PC-3 (cell line): ENCODE measurements around the gene AMFR. TPM values are rescaled to one million over a fixed set of nuclear protein-coding genes. Genes with fewer than 3 reads are reported as not detected.

Source experiments
- ATAC-seq: fragments of 200-7000 bp; cut with Tn5 transposase; 2 replicates; pipeline ENCODE4 v1.9.1; 2020; ENCODE audit warnings: mild to moderate bottlenecking, moderate library complexity
- BruUV-seq: library from RNA; stranded (reverse); fragments of 400-500 nt; replicated peaks from 2 replicates; lab custom pipeline; 2021; lab: Mats Ljungman, UMichigan
- CTCF ChIA-PET: fragments of 300-600 bp; sonication (Branson Sonifier 250); formaldehyde crosslinking; loops from one replicate; lab custom pipeline; 2022; ENCODE audit warnings: antibody characterized with exemption; lab: Charles Lee
- POLR2A ChIA-PET: fragments of 300-600 bp; sonication (Branson Sonifier 250); formaldehyde crosslinking; loops from one replicate; lab custom pipeline; 2022; ENCODE audit warnings: antibody characterized with exemption; ENCODE audit not compliant: unreplicated experiment; lab: Charles Lee
- DNase-seq: peaks from one replicate; pipeline ENCODE4 v3.0.0-alpha.2; 2015
- H2AFZ ChIP-seq: fragments of 300-600 bp; sonication (generic); 2 replicates; pipeline ENCODE4 v1.6.0; 2016; ENCODE audit warnings: antibody characterized with exemption, low read length
- H3F3A ChIP-seq: fragments of 300-600 bp; sonication (generic); one replicate; pipeline ENCODE4 v1.6.0; 2017; ENCODE audit warnings: antibody characterized with exemption, low read length, control low read depth, mild to moderate bottlenecking; ENCODE audit not compliant: unreplicated experiment
- H3K27ac ChIP-seq: fragments of 300-600 bp; sonication (generic); 2 replicates; pipeline ENCODE4 v1.5.1; 2016; ENCODE audit warnings: mild to moderate bottlenecking, low read length
- H3K27me3 ChIP-seq: fragments of 300-600 bp; sonication (generic); 2 replicates; pipeline ENCODE4 v1.6.1; 2016; ENCODE audit warnings: low read length, mixed read lengths
- H3K36me3 ChIP-seq: fragments of 300-600 bp; sonication (generic); 2 replicates; pipeline ENCODE4 v1.6.1; 2016; ENCODE audit warnings: low read depth, mixed run types, low read length, mixed read lengths
- H3K4me1 ChIP-seq: fragments of 300-600 bp; sonication (generic); 2 replicates; pipeline ENCODE4 v1.5.1; 2016; ENCODE audit warnings: low read length; ENCODE audit not compliant: insufficient read depth
- H3K4me2 ChIP-seq: fragments of 300-600 bp; sonication (generic); 2 replicates; pipeline ENCODE4 v1.6.0; 2016; ENCODE audit warnings: low read length
- H3K4me3 ChIP-seq: fragments of 300-600 bp; sonication (generic); 2 replicates; pipeline ENCODE4 v1.5.1; 2016; ENCODE audit warnings: mild to moderate bottlenecking, low read length, mixed read lengths
- H3K79me2 ChIP-seq: fragments of 300-600 bp; sonication (generic); 2 replicates; pipeline ENCODE4 v1.6.1; 2017; ENCODE audit warnings: low read length, mixed read lengths
- H3K9ac ChIP-seq: fragments of 300-600 bp; sonication (generic); 2 replicates; pipeline ENCODE4 v1.6.0; 2016; ENCODE audit warnings: mild to moderate bottlenecking, low read length
- H3K9me2 ChIP-seq: fragments of 300-600 bp; sonication (generic); replicated peaks from 2 replicates; pipeline ENCODE4 v1.6.1; 2016; ENCODE audit warnings: mixed run types, low read length, mixed read lengths
- H3K9me3 ChIP-seq: fragments of 300-600 bp; sonication (generic); 2 replicates; pipeline ENCODE4 v1.6.1; 2016; ENCODE audit warnings: low read length, mixed read lengths
- H4K20me1 ChIP-seq: fragments of 300-600 bp; sonication (generic); 2 replicates; pipeline ENCODE4 v1.6.1; 2016; ENCODE audit warnings: low read length, mixed read lengths
- CTCF ChIP-seq: fragments of 300-600 bp; sonication (generic); conservative IDR thresholded peaks from 2 replicates; pipeline ENCODE4 v1.5.1; 2017; ENCODE audit warnings: antibody characterized with exemption, low read depth, mild to moderate bottlenecking, low read length
- EZH2 ChIP-seq: fragments of 300-600 bp; sonication (generic); IDR thresholded peaks from one replicate; pipeline ENCODE4 v1.6.1; 2017; ENCODE audit warnings: antibody characterized with exemption, mild to moderate bottlenecking, low read length; ENCODE audit not compliant: unreplicated experiment
- EZH2phosphoT487 ChIP-seq: fragments of 300-600 bp; sonication (generic); IDR thresholded peaks from 2 replicates; pipeline ENCODE4 v1.6.1; 2018; ENCODE audit warnings: mild to moderate bottlenecking, antibody characterized with exemption, low read length, borderline replicate concordance
- intact Hi-C: fragments of 100-400 bp; cut with micrococcal nuclease; formaldehyde crosslinking; loops from 2 replicates; pipeline ENCODE4 v1.9.0; 2023
- total RNA-seq: library from RNA; depleted of rRNA; stranded (reverse); fragments of >200 nt; gene quantifications from 2 replicates; pipeline ENCODE4 v1.2.3, GENCODE V29; 2014

AMFR gene
- total RNA-seq, 1 experiment from 2014 or later, result 98.9 TPM

GRCh38 chr16:56370185-56370874, 55.0 kb downstream of the AMFR start:
- ChIA-PET POLR2A (no interaction called here), CTCF (no interaction called here)
- Histone ChIP-seq H3K9ac (no peak overlapping the region), H3K79me2 (peaks cover 4% of the 10 kb centered on the region; the same call in 1 of the 2 replicates), H3K27me3 (no peaks in the 10 kb centered on the region), H3K27ac (no peak overlapping the region), H2AFZ (no peak overlapping the region), H3K4me1 (peaks cover 34% of the 10 kb centered on the region), H3K36me3 (no peaks in the 10 kb centered on the region; the same call in none of the 2 replicates), H3K4me2 (peak overlapping the region; percentile 18; the same call in 1 of the 2 replicates), H3K4me3 (no peak overlapping the region), H3F3A (no peaks in the 10 kb centered on the region), H3K9me2 (no peaks in the 10 kb centered on the region), H3K9me3 (no peaks in the 10 kb centered on the region), H4K20me1 (no peaks in the 10 kb centered on the region)
- BruUV-seq, result no TSS peak
- TF ChIP-seq EZH2, result no peak
- no peak for TF ChIP-seq CTCF
- no peak for TF ChIP-seq EZH2phosphoT487
- intact Hi-C loops, result no loop called here
- DNase-seq (no peak), ATAC-seq (no peak)

DNA sequence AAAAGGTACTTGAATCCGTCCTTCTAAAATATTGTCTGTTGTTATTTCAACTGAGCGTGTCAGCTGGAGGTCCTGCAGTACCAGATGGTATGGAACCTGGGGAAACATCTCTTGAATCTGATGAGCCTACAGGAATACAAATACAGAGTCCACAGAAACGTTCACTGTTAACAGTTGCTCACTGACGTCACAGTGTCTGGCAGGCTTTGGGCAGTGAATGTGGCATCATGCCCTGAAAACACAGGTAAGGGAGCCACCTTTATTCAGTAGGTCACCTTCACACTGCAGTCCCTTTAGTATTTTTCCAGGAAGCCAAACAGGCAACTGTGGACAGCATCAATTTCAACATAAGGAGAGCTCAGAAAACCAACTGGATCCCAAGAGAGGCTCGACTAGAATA, 56.1 kb downstream of the AMFR start:
- no TSS peak for BruUV-seq
- intact Hi-C loops, result no loop called here
- no peak for ATAC-seq

More for the DNA sequence above, 56.1 kb downstream of the AMFR start:
- no peaks in the 10 kb centered on the region for H3K27me3 ChIP-seq
- H3K36me3 ChIP-seq, result no peaks in the 10 kb centered on the region; the same call in none of the 2 replicates
- H4K20me1 ChIP-seq, result no peaks in the 10 kb centered on the region
- H3K4me1 ChIP-seq, result peaks cover 34% of the 10 kb centered on the region
- H3K27ac ChIP-seq, result no peak overlapping the region
- no peak overlapping the region for H2AFZ ChIP-seq
- no peak for DNase-seq
- ChIA-PET CTCF (no interaction called here), POLR2A (no interaction called here)
- H3K4me3 ChIP-seq, result no peak overlapping the region
- H3K9ac ChIP-seq, result no peak overlapping the region
- no peaks in the 10 kb centered on the region for H3K9me3 ChIP-seq
- peaks cover 4% of the 10 kb centered on the region; the same call in 1 of the 2 replicates for H3K79me2 ChIP-seq
- no peak overlapping the region for H3K4me2 ChIP-seq
- H3F3A ChIP-seq, result no peaks in the 10 kb centered on the region
- no peaks in the 10 kb centered on the region for H3K9me2 ChIP-seq
- TF ChIP-seq EZH2phosphoT487 (no peak), CTCF (no peak), EZH2 (no peak)
